ENCODE data around the gene PSMG3. TPM values are rescaled to one million over a fixed set of nuclear protein-coding genes. Genes with fewer than 3 reads are reported as not detected.

PSMG3 gene
- total RNA-seq, 1 donor from 2014 or later: 20.3 TPM

DNA sequence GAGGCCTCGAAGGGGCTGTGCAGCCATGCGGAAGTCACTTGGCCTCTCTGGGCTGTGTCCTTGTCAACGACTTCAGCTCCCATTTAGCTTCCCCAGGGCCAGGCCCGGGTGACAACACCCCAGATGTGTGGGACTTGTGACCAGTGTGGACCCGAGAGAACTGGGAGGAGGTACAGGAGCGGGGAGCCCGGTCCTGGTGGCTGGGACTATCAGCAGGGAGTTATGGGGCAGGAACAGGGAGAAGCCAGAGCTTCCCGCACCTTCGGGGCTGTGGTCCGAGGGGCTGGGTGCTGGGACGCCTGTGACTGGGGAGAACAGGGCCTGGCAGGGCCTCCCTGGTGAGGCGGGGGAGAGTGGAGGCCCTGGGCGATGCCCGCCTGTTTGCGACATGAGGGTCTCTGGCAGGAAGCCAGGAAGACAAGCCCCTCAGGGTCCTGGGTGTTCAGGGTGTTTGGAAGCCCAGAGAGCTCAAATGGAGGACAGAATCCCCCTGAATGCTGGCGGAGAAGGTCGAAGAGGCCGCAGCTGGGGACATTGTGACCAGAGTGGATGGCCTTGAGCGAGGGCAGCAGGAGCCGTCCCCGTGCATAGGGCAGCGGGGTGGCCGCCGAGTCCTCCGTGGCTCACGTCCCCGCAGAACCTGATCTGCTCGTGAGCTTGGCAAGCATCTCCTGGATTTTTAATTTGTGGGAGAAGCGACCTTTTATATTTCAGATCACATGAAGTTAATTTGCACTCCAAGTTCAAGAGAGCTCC is 30.0 kb upstream of the PSMG3 start:
- Histone ChIP-seq H3K9me3 (no peaks in the 10 kb centered on the region), H3K4me1 (no peaks in the 10 kb centered on the region), H3K36me3 (no peaks in the 10 kb centered on the region), H3K27me3 (peaks cover 30% of the 10 kb centered on the region), H3K4me3 (no peak overlapping the region), H3K27ac (no peak overlapping the region)
- intact Hi-C loops (cut with DNase I): no loop called here
- TF ChIP-seq, protein P1, sequence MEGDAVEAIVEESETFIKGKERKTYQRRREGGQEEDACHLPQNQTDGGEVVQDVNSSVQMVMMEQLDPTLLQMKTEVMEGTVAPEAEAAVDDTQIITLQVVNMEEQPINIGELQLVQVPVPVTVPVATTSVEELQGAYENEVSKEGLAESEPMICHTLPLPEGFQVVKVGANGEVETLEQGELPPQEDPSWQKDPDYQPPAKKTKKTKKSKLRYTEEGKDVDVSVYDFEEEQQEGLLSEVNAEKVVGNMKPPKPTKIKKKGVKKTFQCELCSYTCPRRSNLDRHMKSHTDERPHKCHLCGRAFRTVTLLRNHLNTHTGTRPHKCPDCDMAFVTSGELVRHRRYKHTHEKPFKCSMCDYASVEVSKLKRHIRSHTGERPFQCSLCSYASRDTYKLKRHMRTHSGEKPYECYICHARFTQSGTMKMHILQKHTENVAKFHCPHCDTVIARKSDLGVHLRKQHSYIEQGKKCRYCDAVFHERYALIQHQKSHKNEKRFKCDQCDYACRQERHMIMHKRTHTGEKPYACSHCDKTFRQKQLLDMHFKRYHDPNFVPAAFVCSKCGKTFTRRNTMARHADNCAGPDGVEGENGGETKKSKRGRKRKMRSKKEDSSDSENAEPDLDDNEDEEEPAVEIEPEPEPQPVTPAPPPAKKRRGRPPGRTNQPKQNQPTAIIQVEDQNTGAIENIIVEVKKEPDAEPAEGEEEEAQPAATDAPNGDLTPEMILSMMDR (IDR thresholded peaks at IDR 0.05): no peak
- ATAC-seq: no peak
- no peak for DNase-seq

DNA sequence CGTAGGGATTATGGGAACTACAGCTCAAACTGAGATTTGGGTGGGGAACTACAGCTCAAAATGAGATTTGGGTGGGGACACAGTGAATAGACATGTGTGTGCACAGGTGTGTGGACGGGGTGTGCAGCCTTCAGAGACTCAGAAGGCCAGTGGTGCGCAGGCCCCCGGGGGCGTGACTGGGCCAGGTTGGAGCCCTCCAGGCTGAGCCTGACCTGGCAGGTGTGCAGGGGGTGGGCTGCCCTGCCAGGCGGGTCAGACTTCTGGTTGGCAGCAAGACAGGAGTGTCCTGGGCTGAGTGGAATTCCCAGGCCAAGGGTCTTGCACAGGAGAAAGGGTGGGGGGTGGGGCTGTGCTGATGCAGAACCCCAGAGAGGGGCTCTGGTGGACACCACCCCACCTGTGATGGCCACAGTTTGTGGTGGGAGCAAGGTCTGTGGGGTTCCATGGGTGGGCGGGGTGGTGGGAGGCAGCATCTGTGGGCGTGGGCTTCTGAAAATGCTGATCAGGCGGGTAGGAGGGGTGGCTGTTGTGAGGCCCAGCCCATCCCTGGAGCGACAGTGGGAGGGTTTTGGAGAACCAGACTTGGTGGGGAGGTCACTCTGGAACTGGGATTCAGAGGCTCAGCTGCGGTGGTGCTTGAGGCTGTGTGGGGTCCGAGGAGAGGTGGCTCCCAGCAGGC is 29.3 kb upstream of the PSMG3 start:
- Histone ChIP-seq H3K9me3 (no peaks in the 10 kb centered on the region), H3K4me1 (no peaks in the 10 kb centered on the region), H3K27ac (no peak overlapping the region), H3K4me3 (no peak overlapping the region), H3K36me3 (no peaks in the 10 kb centered on the region), H3K27me3 (peaks cover 30% of the 10 kb centered on the region)
- ATAC-seq (no peak), DNase-seq (no peak)
- TF ChIP-seq, protein P1 (IDR thresholded peaks at IDR 0.05): no peak
- intact Hi-C loops (cut with DNase I): no loop called here

DNA sequence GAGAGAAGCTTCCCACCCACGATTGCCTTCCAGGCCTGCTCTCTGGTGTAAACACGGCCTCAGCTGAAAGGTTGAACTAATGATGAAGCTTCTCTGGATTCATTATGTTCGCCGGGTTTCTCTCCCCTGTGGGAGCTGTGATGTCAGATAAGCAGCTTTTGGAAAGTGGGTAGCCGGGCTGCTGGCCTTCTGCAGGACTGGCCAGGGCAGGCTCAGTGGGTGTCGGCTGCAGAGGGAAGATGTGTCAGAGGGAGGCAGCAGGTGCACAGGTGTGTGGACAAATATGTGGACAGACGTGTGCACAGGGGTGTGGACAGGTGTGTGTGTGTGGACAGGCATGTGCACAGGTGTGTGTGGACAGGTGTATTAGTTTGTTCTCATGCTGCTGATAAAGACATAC is 28.5 kb upstream of the PSMG3 start:
- ATAC-seq: no peak
- Histone ChIP-seq H3K27me3 (peaks cover 27% of the 10 kb centered on the region), H3K36me3 (no peaks in the 10 kb centered on the region), H3K27ac (no peak overlapping the region), H3K4me3 (no peak overlapping the region), H3K4me1 (no peaks in the 10 kb centered on the region), H3K9me3 (no peaks in the 10 kb centered on the region)
- intact Hi-C loops (cut with DNase I): no loop called here
- TF ChIP-seq, protein P1 (IDR thresholded peaks at IDR 0.05): no peak
- DNase-seq: no peak

DNA sequence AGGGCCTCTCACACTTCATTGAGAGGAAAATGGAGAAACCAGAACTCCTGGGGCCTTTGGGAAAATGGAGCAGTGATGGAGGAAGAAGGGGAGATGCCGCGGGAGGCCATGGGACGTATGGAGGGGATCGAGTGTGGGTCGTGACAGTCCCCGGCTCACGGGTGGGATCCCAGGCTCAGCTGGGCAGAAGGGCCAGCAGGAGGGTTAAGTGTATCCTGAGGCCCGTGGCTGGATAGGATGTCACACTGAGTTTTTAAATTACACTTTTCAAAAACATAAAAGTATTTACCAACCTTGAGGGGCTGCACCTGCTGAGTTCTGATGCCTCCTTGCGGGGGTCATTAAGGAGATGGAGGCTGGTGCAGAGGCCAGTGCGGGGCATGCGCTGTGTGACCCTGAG is 28.0 kb upstream of the PSMG3 start:
- Histone ChIP-seq H3K36me3 (no peaks in the 10 kb centered on the region), H3K9me3 (no peaks in the 10 kb centered on the region), H3K4me3 (no peak overlapping the region), H3K4me1 (no peaks in the 10 kb centered on the region), H3K27ac (no peak overlapping the region), H3K27me3 (peaks cover 32% of the 10 kb centered on the region)
- intact Hi-C loops (cut with DNase I): no loop called here
- TF ChIP-seq, protein P1 (IDR thresholded peaks at IDR 0.05): no peak
- DNase-seq (no peak), ATAC-seq (no peak)

DNA sequence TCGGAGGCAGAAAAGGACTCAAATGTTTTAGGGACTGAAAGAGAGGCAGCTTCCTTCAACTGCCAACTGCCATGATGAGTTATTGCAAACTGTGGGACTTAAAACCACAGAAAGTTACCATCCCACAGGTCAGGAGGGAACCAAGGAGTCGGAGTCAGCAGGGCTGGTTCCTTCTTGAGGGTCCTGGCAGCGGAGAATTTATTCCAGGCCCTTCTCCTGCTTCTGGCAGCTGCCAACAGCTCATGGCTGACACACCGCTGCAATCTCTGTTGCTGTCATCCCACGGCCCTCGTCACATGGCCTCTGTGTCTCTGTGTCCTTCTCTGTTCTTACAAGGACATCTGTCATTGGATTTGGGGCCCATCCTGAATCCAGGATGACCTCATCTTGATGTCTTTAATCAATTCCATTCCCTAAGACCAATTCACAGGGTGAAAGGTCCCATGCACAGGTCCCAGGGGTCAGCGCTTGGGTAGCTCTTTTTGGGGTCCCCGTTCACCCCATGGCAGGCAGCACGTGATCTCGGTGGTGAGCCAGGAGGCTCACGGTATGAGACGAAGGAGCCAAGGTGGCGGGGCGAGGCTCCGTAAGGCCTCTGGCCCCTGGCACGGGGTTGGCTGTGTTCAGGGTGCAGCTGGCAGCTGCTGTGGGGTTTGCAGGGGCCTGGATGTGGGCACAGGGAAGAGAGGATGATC is 27.4 kb upstream of the PSMG3 start:
- DNase-seq (no peak), ATAC-seq (no peak)
- H3K9me3 ChIP-seq: no peaks in the 10 kb centered on the region
- no peaks in the 10 kb centered on the region for H3K36me3 ChIP-seq
- peaks cover 37% of the 10 kb centered on the region for H3K27me3 ChIP-seq
- no peaks in the 10 kb centered on the region for H3K4me1 ChIP-seq
- H3K27ac ChIP-seq: no peak overlapping the region
- intact Hi-C loops (cut with DNase I): no loop called here
- TF ChIP-seq, protein P1 (IDR thresholded peaks at IDR 0.05): no peak
- H3K4me3 ChIP-seq: no peak overlapping the region
